ENCODE results near the gene PRKG1. TPM values are rescaled to one million over a fixed set of nuclear protein-coding genes. Genes with fewer than 3 reads are reported as not detected.

The PRKG1 gene
- total and polyA plus RNA-seq, 7 donors, result 4.5 to 49.0 (median 31.7) TPM

DNA sequence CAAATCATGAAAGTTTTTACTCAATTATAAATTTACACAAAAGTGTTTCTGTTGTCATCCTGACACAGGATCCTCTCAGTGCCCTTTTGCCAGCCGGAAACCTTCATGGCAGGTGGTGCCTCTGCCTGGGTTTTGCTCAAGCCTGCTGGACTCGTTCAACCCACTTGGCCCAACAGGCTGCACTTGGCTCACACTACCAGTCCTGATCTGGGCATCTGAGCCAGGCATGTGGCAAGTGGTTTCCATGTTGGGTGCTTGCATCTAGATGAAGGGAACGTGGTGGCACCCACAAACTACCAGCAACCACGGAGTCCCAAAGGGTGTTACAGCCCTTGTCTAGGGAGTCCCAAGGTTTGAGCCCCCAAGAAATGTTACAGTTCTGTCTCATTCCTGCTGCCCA lies 787.4 kb downstream of the PRKG1 start:
- H3K36me3 ChIP-seq (ENCODE audit: insufficient read depth in 1 of 2, low read depth in 1 of 2), result no peaks in the 10 kb centered on the region
- H3K4me1 ChIP-seq, result peaks cover 33% of the 10 kb centered on the region
- no peak overlapping the region for H3K4me3 ChIP-seq
- WGBS, 3 donors, result 24 to 53% (median 27%) methylated on average over 4 of the region's 4 CpGs
- H3K27me3 ChIP-seq (ENCODE audit: insufficient read depth in 3 of 3, low read length in 2 of 3), result no peaks in the 10 kb centered on the region
- peak; percentile 66 to 84 for DNase-seq
- H3K27ac ChIP-seq, result peak overlapping the region; percentile 78
- H3K9me3 ChIP-seq, result no peaks in the 10 kb centered on the region
- intact Hi-C loops (cut with DNase I), result no loop called here
- peak; percentile 88 to 94 (median 92) for ATAC-seq
- TF ChIP-seq, protein P1, sequence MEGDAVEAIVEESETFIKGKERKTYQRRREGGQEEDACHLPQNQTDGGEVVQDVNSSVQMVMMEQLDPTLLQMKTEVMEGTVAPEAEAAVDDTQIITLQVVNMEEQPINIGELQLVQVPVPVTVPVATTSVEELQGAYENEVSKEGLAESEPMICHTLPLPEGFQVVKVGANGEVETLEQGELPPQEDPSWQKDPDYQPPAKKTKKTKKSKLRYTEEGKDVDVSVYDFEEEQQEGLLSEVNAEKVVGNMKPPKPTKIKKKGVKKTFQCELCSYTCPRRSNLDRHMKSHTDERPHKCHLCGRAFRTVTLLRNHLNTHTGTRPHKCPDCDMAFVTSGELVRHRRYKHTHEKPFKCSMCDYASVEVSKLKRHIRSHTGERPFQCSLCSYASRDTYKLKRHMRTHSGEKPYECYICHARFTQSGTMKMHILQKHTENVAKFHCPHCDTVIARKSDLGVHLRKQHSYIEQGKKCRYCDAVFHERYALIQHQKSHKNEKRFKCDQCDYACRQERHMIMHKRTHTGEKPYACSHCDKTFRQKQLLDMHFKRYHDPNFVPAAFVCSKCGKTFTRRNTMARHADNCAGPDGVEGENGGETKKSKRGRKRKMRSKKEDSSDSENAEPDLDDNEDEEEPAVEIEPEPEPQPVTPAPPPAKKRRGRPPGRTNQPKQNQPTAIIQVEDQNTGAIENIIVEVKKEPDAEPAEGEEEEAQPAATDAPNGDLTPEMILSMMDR (IDR thresholded peaks at IDR 0.05), result no peak

DNA sequence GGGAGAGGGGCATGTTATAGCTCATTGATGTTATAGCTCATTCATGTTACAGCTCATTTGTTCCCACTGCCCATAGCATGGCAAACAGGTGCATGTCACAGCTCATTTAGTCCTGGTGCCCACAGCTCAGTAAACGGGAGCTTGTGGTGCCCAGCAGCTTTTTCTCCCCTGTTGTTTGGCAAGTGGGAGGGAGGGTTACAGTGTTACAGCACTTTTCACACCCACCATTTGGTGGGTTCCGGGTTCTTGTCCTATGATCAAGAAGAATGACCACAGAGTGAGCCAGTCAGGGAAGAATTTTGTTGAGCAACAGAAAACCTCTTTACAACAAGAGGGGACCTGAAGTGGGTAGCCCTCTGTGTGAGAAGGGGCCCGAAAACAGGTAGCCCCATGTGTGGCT lies 787.9 kb downstream of the PRKG1 start:
- TF ChIP-seq, protein P1 (IDR thresholded peaks at IDR 0.05), result no peak
- Histone ChIP-seq H3K27me3 (ENCODE audit: insufficient read depth in 3 of 3, low read length in 2 of 3) (no peaks in the 10 kb centered on the region), H3K9me3 (no peaks in the 10 kb centered on the region), H3K4me1 (peaks cover 30% of the 10 kb centered on the region), H3K4me3 (no peak overlapping the region), H3K36me3 (ENCODE audit: insufficient read depth in 1 of 2, low read depth in 1 of 2) (no peaks in the 10 kb centered on the region), H3K27ac (peak overlapping the region; percentile 78)
- WGBS, 3 donors, result 65 to 81% (median 68%) methylated on average over 3 of the region's 3 CpGs
- DNase-seq (no peak), ATAC-seq (peak in 3 of 4 donors; percentile 14 to 43 (median 17))
- intact Hi-C loops (cut with DNase I), result no loop called here

DNA sequence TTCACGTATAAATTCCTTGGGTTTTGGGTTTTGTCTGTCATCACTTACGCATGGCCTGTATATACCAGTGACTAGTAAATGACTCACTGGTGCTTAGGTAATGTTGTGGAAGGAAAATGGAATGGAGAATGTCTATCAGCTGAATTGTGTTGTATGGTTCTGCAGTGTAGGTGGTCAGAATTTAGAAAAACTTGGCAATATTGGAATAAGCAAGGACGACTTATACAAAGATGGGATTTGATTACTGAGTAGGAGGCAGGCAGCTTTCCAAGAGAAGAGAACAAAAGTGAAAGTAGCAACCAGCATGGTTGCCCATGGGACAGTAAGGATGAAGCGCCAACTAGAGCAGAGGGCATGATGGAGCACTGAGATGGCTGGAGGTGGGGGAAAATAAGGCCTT lies 793.7 kb downstream of the PRKG1 start:
- intact Hi-C loops (cut with DNase I), result loop anchor here in 1 of 2 donors (5.0 kb wide), 1 partner anchor 84 kb away; no protein-coding TSS in a partner anchor
- DNase-seq, result no peak
- ATAC-seq, result peak in 2 of 4 donors; percentile 44 to 62
- Histone ChIP-seq H3K27me3 (ENCODE audit: insufficient read depth in 3 of 3, low read length in 2 of 3) (no peaks in the 10 kb centered on the region), H3K36me3 (ENCODE audit: insufficient read depth in 1 of 2, low read depth in 1 of 2) (no peaks in the 10 kb centered on the region), H3K4me1 (no peaks in the 10 kb centered on the region), H3K27ac (no peak overlapping the region), H3K4me3 (no peak overlapping the region), H3K9me3 (no peaks in the 10 kb centered on the region)
- 73 to 78% (median 77%) methylated on average over 4 of the region's 4 CpGs for WGBS, 3 donors
- TF ChIP-seq, protein P1 (IDR thresholded peaks at IDR 0.05), result no peak

DNA sequence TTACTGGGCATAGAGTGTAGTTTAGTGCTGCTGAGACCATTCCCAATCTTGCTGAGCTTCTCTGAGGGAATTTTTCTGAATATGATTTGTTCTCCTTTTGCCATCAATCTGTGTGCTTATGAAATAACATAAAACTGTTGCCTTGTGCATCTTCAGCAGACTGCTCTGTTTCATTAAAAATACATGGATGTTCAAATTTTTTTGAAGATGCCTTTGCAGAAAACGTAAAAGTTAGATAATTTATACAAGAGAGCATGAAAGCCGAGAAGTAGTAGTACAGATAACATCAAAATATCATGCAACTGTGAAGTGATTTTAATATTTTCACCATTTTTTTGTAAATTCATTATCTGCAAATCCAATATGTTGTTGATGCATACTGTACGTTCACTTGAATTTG lies 799.8 kb downstream of the PRKG1 start:
- no peak for DNase-seq
- TF ChIP-seq, protein P1 (IDR thresholded peaks at IDR 0.05), result no peak
- Histone ChIP-seq H3K36me3 (ENCODE audit: insufficient read depth in 1 of 2, low read depth in 1 of 2) (no peaks in the 10 kb centered on the region), H3K4me3 (no peak overlapping the region), H3K4me1 (peaks cover 6% of the 10 kb centered on the region), H3K27me3 (ENCODE audit: insufficient read depth in 3 of 3, low read length in 2 of 3) (no peaks in the 10 kb centered on the region), H3K27ac (no peak overlapping the region), H3K9me3 (no peaks in the 10 kb centered on the region)
- intact Hi-C loops (cut with DNase I), result no loop called here
- ATAC-seq, result no peak
- WGBS, 3 donors, result 96 to 98% (median 96%) methylated on average over 3 of the region's 3 CpGs

DNA sequence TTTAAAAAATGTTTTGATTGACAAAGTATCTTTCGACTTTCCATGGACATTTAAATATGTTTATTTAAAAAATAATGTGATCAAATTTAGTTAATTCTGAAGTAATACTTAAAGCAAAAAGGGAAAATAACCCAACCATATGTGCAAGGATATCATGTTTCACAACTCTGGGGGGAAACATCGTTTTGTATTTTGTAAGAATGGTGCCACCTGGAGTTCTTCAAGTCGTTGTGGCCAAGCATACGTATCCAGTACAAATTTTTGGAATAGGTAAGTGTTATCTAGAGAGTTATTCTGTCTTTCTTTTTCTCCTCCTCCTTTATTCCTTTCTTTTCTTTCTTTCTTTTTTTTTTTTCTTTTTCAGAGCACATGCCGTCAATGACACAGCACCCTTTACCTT lies 801.3 kb downstream of the PRKG1 start:
- WGBS, 3 donors, result 57 to 72% (median 60%) methylated on average over 5 of the region's 5 CpGs
- Histone ChIP-seq H3K4me3 (no peak overlapping the region), H3K9me3 (no peaks in the 10 kb centered on the region), H3K27ac (no peak overlapping the region), H3K4me1 (peaks cover 6% of the 10 kb centered on the region), H3K27me3 (ENCODE audit: insufficient read depth in 3 of 3, low read length in 2 of 3) (no peaks in the 10 kb centered on the region), H3K36me3 (ENCODE audit: insufficient read depth in 1 of 2, low read depth in 1 of 2) (no peaks in the 10 kb centered on the region)
- TF ChIP-seq, protein P1 (IDR thresholded peaks at IDR 0.05), result no peak
- intact Hi-C loops (cut with DNase I), result no loop called here
- DNase-seq, result no peak
- ATAC-seq, result no peak
